ENCODE measurements around the gene TRIP4. TPM values are rescaled to one million over a fixed set of nuclear protein-coding genes. Genes with fewer than 3 reads are reported as not detected.

Gene TRIP4
- total and polyA plus RNA-seq, 2 of the 8 experiments (the other 6 are each of a cell fraction or from before 2014, with no cell fraction given): 6.2 to 18.9 TPM

DNA sequence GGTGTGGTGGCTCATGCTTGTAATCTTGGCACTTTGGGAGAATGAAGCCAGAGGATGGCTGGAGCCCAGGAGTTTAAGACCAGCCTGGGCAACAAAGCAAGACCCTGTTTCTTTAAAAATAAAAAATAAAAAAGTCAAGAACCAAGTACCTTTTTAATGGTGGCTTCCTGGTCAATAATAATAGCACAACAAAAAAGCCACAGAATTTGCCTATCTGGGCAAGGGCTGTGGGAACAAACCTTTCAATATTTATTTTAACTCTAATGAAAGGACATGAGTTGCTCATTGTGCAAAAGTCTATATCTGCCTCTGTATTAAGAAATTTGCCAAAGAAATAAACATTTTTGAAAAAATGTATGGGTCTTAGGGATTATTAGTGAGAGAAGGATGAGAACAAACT, 74.9 kb downstream of the TRIP4 start:
- Histone ChIP-seq H4K5ac (ENCODE audit: insufficient read length, low read depth, low read length) (no peak overlapping the region), H3K9me3 (ENCODE audit: insufficient read depth in 2 of 2, low read depth in 1 of 2, low read length in 1 of 2) (no peaks in the 10 kb centered on the region), H3K56ac (replicated peaks; ENCODE audit: insufficient read length, low read depth, low read length) (no peak overlapping the region), H3K14ac (ENCODE audit: insufficient read length) (no peak overlapping the region), H3K4me3 (ENCODE audit: extremely low read depth in 1 of 4, insufficient read depth in 2 of 4, low read depth in 3 of 4, low read length in 4 of 4) (peak overlapping the region in 2 of 4 experiments; percentile 84 to 92; a peak in 3 of 8 replicates), H2BK5ac (ENCODE audit: low read depth, low read length) (no peak overlapping the region), H3K36me3 (ENCODE audit: control insufficient read depth in 2 of 4, insufficient read depth in 4 of 4, low read length in 3 of 4) (no peaks in the 10 kb centered on the region), H2AK5ac (ENCODE audit: low read depth, low read length) (no peak overlapping the region), H4K8ac (ENCODE audit: extremely low read depth, insufficient read depth, low read length) (no peak overlapping the region), H3K18ac (ENCODE audit: extremely low read depth, low read length) (no peak overlapping the region), H3K79me1 (ENCODE audit: low read depth, low read length) (peaks cover 5% of the 10 kb centered on the region; the same call in 1 of the 2 replicates), H3K9ac (replicated peaks in 1 of 4; ENCODE audit: extremely low read depth in 1 of 4, low read depth in 3 of 4, low read length in 3 of 4) (no peak overlapping the region), H2BK12ac (ENCODE audit: low read depth, low read length) (no peak overlapping the region), H3K23ac (ENCODE audit: insufficient read length) (no peak overlapping the region), H2BK120ac (replicated peaks; ENCODE audit: low read depth, low read length) (no peak overlapping the region), H3K79me2 (ENCODE audit: control insufficient read depth in 1 of 2, insufficient read depth in 2 of 2, low read length in 2 of 2) (peaks cover 22 to 64% of the 10 kb centered on the region in 2 experiments), H3K23me2 (ENCODE audit: low read depth, low read length) (peaks cover 6% of the 10 kb centered on the region), H3K4ac (replicated peaks; ENCODE audit: insufficient read length, low read depth, low read length) (no peak overlapping the region), H3K27me3 (replicated peaks in 1 of 4; ENCODE audit: control insufficient read depth in 3 of 4, extremely low read depth in 1 of 4, insufficient read depth in 3 of 4, low read length in 3 of 4) (no peaks in the 10 kb centered on the region), H2BK15ac (ENCODE audit: low read length) (no peak overlapping the region), H4K20me1 (replicated peaks in 1 of 2; ENCODE audit: control insufficient read depth in 1 of 2, insufficient read depth in 2 of 2, low read length in 2 of 2) (peaks cover 13 to 18% of the 10 kb centered on the region in 2 experiments), H2AFZ (ENCODE audit: low read length) (no peak overlapping the region), H3K27ac (ENCODE audit: low read depth, low read length) (no peak overlapping the region), H3K4me1 (replicated peaks in 1 of 4; ENCODE audit: control insufficient read depth in 3 of 4, insufficient read depth in 4 of 4, low read length in 3 of 4) (peaks cover 2 to 17% (median 14%) of the 10 kb centered on the region in 4 experiments), H2BK20ac (ENCODE audit: low read length) (no peak overlapping the region), H4K91ac (replicated peaks; ENCODE audit: insufficient read length, low read length) (no peak overlapping the region), H3K4me2 (ENCODE audit: insufficient read depth in 1 of 2, low read depth in 2 of 2, low read length in 2 of 2) (peak overlapping the region; percentile 88 to 91; a peak in 3 of 4 replicates)
- FAIRE-seq: no peak
- POLR2A ChIA-PET (ENCODE audit: partially characterized antibody): interaction anchor here (1.3 to 7.1 kb wide), 3 partner anchors 14 to 21 kb away, joined by 3 to 43 read pairs (median 8); no protein-coding TSS in a partner anchor
- CTCF ChIA-PET (ENCODE audit: partially characterized antibody): no interaction called here
- TF ChIP-seq TCF12 (IDR thresholded peaks at IDR 0.05; ENCODE audit: low read depth, low read length): no peak
- no peak for DNase-seq (ENCODE audit: low read depth in 1 of 2, low spot score in 2 of 2)
